ENCODE results near the gene PTPRG.

PTPRG gene

GRCh38 chr3:61910732-61911131 lies 349.4 kb downstream of the PTPRG start:
- DNase-seq: no peak

- DNase-seq: no peak
Measured at GRCh38 chr3:61912158-61912557, 350.8 kb downstream of the PTPRG start.

GRCh38 chr3:61913701-61914100 lies 352.3 kb downstream of the PTPRG start:
- no peak for DNase-seq

- DNase-seq: no peak
Measured at GRCh38 chr3:61914276-61914675, 352.9 kb downstream of the PTPRG start.

DNA sequence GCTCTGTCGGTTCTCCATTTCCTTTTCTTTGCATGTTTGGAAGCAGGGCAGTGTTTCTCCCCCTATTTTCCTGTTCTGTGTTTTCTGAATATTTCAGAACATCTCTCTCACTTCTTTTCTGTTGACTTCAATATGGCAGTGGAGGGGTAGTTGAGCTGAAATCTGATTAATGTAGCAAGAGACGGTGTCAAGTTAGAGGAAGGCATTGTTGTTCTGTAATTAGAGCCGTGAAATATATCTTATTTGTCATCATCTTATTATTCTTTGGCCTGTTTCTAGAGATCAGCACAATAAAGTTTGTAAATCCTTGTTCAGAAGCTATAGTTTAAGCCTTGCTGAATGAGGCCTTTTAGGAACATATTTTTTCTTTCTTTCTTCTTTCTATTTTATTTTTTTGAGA lies 353.9 kb downstream of the PTPRG start:
- DNase-seq: no peak

- DNase-seq: no peak
Measured at GRCh38 chr3:61919371-61919770, 358.0 kb downstream of the PTPRG start.

DNA sequence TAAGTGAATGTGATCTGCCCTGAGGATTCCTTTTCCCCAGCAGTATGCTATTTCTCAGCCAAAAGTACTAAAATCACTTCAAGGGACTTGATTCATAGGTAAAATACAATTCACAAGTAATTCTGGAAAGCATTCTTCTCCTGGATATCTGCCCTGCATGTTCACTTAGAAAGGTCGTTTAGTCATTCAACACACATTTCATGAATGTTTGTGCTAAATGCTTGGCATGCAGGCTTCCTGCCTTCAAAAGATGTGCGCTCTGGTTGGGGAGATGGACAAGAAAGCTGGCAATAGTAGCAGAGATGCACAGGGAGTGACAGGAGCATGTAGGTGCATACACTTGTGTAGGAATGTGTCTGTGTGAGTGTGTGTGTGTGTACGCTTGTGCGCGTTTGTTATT lies 360.7 kb downstream of the PTPRG start:
- no peak for DNase-seq

DNA sequence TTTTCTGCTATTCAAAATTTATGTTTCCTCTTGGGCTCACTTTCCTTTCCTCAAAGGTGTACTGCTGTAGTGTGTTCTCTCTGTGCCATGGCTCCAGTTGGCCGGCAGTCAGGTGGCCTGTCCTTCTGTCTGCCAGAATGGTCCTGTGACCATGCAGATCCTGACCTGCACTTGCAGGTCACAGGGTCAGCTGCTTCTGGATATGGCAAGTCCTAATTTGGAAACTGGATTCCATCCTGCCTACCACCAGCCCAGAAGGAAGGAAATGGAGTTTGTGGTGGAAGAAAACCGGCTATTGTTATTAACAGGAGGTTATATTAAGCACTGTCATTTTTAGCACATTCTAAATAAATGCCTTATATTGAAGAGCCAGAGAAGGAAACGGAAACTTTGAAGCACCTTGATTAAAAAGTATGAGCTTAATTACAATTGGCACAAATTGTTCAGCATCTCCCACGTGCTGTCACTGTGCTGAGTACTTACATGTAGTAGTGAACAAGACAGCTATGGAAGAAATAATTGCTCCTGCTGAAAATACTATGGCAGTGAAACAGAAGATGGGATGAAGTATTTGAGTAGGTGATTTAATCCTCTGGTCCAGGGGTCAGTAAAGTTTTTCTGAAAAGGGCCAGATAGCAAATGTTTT lies 362.8 kb downstream of the PTPRG start:
- DNase-seq: no peak

DNA sequence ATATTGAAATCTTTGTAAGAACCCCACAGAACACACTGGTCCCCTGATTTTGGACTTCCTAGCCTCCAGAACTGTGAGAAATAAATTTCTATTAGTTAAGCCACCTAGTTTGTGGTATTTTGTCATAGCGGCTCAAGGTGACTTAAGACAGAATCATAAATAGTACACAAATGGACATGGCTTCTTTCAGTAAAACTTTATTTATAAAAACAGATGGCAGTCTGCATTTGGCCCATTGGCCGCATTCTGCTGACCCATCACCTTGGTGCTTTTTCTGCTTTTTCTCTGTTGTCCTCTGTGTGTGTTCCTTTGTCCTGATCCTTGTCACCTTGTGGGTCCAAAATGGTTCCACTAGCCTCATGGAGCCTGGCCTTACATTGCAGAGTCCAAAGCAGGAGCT lies 363.6 kb downstream of the PTPRG start:
- no peak for DNase-seq

GRCh38 chr3:61925721-61926120 lies 364.4 kb downstream of the PTPRG start:
- DNase-seq: no peak

- DNase-seq: no peak
Measured at GRCh38 chr3:61926923-61927322, 365.6 kb downstream of the PTPRG start.

GRCh38 chr3:61927332-61927731 lies 366.0 kb downstream of the PTPRG start:
- DNase-seq: peak; percentile 77

- DNase-seq: no peak
Measured at GRCh38 chr3:61928039-61928438, 366.7 kb downstream of the PTPRG start.

DNA sequence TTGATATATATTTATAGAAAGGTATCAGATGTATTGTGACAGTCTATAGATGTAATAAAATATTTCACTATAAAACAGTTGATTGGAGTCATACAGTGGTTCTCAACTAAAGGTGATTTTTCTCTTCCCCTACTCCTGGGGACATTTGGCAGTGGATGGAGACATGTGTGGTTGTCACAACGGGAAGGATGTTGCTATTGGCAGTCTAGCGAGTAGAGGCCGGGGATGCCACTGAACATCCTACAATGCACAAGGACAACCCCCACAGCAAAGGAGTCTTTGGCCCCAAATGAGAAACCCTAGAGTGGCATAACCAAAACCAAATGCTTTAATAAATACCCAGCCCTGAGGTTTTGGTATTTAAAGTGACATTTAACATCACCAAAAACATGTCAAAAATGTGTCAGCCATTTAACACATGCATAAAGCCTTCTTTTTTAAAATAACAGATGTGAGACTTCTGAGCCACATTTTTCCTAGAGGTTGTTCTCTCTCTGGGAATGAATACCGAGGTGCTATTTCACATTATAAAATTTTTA lies 367.5 kb downstream of the PTPRG start:
- no peak for DNase-seq

DNA sequence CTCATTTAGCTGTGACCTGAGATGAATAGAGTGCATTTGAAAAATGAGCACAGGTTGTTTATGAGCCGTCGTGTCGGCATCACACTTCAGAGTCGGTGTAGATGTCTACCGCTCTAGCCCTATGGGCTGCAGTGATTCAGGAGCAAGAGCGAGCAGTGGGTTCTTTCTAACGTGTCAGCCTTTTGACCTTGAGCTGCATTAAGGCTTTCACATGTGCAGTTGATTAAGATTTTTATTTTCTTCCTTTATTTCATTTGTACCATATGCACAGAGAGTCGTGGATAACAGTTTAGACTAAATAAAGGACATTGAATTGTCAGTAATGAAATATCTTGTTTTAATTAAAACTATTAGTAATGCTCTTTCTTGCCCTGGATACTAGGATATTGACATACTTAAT lies 368.2 kb downstream of the PTPRG start:
- DNase-seq: no peak

- DNase-seq: no peak
Measured at GRCh38 chr3:61932499-61932898, 371.1 kb downstream of the PTPRG start.

- no peak for DNase-seq
Measured at GRCh38 chr3:61933798-61934504, 372.6 kb downstream of the PTPRG start.

- no peak for DNase-seq
Measured at GRCh38 chr3:61934505-61934871, 373.1 kb downstream of the PTPRG start.

GRCh38 chr3:61935814-61936213 lies 374.4 kb downstream of the PTPRG start:
- DNase-seq: no peak

GRCh38 chr3:61936344-61936937 lies 375.1 kb downstream of the PTPRG start:
- DNase-seq: no peak

DNA sequence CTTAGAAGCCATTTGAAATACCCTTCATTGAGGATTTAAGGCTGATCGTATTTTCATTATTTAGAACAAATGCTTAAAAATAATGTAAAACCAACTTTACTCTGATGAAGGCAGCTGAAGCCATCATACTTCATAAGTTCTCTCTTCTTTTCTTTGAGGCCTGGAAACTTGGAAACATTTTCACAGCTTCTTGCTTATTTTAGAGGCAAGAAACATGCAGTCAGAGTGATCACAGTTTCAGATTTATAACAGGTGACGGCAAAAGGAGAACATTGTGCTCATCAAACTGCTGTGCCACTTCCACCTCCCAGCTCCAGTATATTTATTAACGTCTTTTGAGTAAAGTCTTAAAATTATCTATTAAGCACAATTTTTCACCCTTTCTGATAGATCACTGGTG lies 376.1 kb downstream of the PTPRG start:
- no peak for DNase-seq

- no peak for DNase-seq
Measured at GRCh38 chr3:61938878-61939549, 377.6 kb downstream of the PTPRG start.

- DNase-seq: no peak
Measured at GRCh38 chr3:61940236-61940635, 378.9 kb downstream of the PTPRG start.

DNA sequence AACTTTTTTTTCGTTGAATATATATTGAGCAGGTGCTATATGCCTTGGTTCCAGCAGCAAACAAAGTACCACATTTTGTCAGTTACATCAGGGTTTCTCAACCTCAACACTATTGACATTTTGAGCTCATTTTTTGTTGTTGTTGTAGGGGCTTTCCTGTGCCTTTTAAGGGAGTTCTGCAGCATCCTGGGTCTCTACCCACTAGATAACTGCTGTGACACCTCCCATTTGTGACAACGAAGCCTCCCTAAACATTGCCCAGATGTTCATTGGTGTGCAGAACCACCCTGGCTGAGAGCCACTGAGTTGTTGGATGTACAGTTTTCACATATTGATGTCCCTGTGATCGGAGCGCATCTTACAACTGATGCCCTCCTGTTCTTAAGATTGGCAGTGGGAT lies 382.6 kb downstream of the PTPRG start:
- DNase-seq: no peak

All from NCI-H446 treated with DMSO at 0.1 percent for 48 hours (cell line).